Prostate gland (tissue), 2 donors: ENCODE data around the gene NKIRAS1. TPM values are rescaled to one million over a fixed set of nuclear protein-coding genes. Genes with fewer than 3 reads are reported as not detected.

Experiments
- DNase-seq: peaks from one replicate; pipeline ENCODE4 v3.0.0-alpha.2; 2019; ENCODE audit warnings: low spot score
- H3K27ac ChIP-seq, 2 donors: fragments of 200-600 bp; sonication (generic); 2 replicates each; pipeline ENCODE4 v1.5.1; 2017 to 2019
- H3K27me3 ChIP-seq: fragments of 200-600 bp; sonication (generic); replicated peaks from 2 replicates; pipeline ENCODE4 v1.5.1; 2019; ENCODE audit not compliant: insufficient read depth
- H3K36me3 ChIP-seq, 2 donors: fragments of 200-600 bp; sonication (generic); 1 replicate in 1 of 2; 2 replicates in 1 of 2; pipeline versions ENCODE4 v1.5.1 to v1.8.1; 2017 to 2019
- H3K4me1 ChIP-seq: fragments of 200-600 bp; sonication (generic); replicated peaks from 2 replicates; pipeline ENCODE4 v1.5.1; 2019
- H3K4me3 ChIP-seq, 2 donors: fragments of 200-600 bp; sonication (generic); 2 replicates each; pipeline ENCODE4 v1.5.1; 2017 to 2019
- H3K9me3 ChIP-seq: fragments of 200-600 bp; sonication (generic); 2 replicates; pipeline ENCODE4 v1.5.1; 2017
- CTCF ChIP-seq, 4 experiments: fragments of 200-600 bp in 2 of 4; fragments of 450-650 bp in 2 of 4; sonication (generic) in 2 of 4; IDR thresholded peaks; 1 replicate in 3 of 4; 2 replicates in 1 of 4; pipeline ENCODE4 v1.5.1; 2016 to 2019; ENCODE audit warnings: antibody characterized with exemption in 4 of 4, mild to moderate bottlenecking in 2 of 4, moderate library complexity in 2 of 4
- POLR2A ChIP-seq: fragments of 450-650 bp; IDR thresholded peaks from one replicate; pipeline ENCODE4 v1.6.1; 2016; ENCODE audit warnings: antibody characterized with exemption, mild to moderate bottlenecking
- POLR2AphosphoS5 ChIP-seq: sonication (generic); formaldehyde crosslinking; IDR thresholded peaks from one replicate; pipeline ENCODE4 v1.6.1; 2017; ENCODE audit warnings: antibody characterized with exemption
- WGBS: methylation state at CpG from one replicate; pipeline ENCODE4 v1.1.5; 2018; 5-methylcytosine and 5-hydroxymethylcytosine counted together
- intact Hi-C: fragments of 100-400 bp; cut with DNase I; formaldehyde crosslinking; loops from one replicate; pipeline ENCODE4 v1.14.2; 2022
- total RNA-seq, 2 donors: library from RNA; depleted of rRNA; stranded (reverse); fragments of >200 nt; gene quantifications; one replicate each; pipeline ENCODE4 v1.1.0, GENCODE V29; 2016

NKIRAS1 gene
- total RNA-seq, 2 donors from 2014 or later: 9.4 to 19.9 TPM

GRCh38 chr3:23952646-23953045, 35.9 kb upstream of the NKIRAS1 start:
- H3K9me3 ChIP-seq: no peaks in the 10 kb centered on the region
- intact Hi-C loops: no loop called here
- no peaks in the 10 kb centered on the region for H3K36me3 ChIP-seq
- no peaks in the 10 kb centered on the region for H3K4me1 ChIP-seq
- 84% methylated on average over 4 of the region's 4 CpGs for WGBS
- no peaks in the 10 kb centered on the region for H3K27me3 ChIP-seq
- H3K27ac ChIP-seq: no peak overlapping the region
- no peak overlapping the region for H3K4me3 ChIP-seq
- TF ChIP-seq CTCF (IDR thresholded peaks at IDR 0.05): no peak
- no peak for TF ChIP-seq POLR2A
- no peak for TF ChIP-seq POLR2AphosphoS5
- no peak for DNase-seq

- Histone ChIP-seq H3K9me3 (no peaks in the 10 kb centered on the region), H3K4me3 (no peak overlapping the region), H3K4me1 (peaks cover 8% of the 10 kb centered on the region), H3K36me3 (no peaks in the 10 kb centered on the region), H3K27ac (peak overlapping the region; percentile 11 to 16), H3K27me3 (no peaks in the 10 kb centered on the region)
- no peak for DNase-seq
- TF ChIP-seq POLR2AphosphoS5 (no peak), CTCF (IDR thresholded peaks at IDR 0.05) (no peak), POLR2A (no peak)
- intact Hi-C loops: no loop called here
Observed at GRCh38 chr3:23950293-23950692, 33.5 kb upstream of the NKIRAS1 start.

- Histone ChIP-seq H3K9me3 (no peaks in the 10 kb centered on the region), H3K36me3 (no peaks in the 10 kb centered on the region), H3K27me3 (no peaks in the 10 kb centered on the region), H3K4me3 (no peak overlapping the region), H3K4me1 (peaks cover 8% of the 10 kb centered on the region), H3K27ac (peak overlapping the region; percentile 11 to 16)
- intact Hi-C loops: no loop called here
- TF ChIP-seq CTCF (IDR thresholded peaks at IDR 0.05): no peak
- TF ChIP-seq POLR2A: no peak
- no peak for TF ChIP-seq POLR2AphosphoS5
- DNase-seq: no peak
Observed at GRCh38 chr3:23949784-23950183, 33.0 kb upstream of the NKIRAS1 start.

- Histone ChIP-seq H3K27me3 (no peaks in the 10 kb centered on the region), H3K4me3 (no peak overlapping the region), H3K9me3 (no peaks in the 10 kb centered on the region), H3K27ac (no peak overlapping the region), H3K4me1 (peaks cover 8% of the 10 kb centered on the region), H3K36me3 (no peaks in the 10 kb centered on the region)
- DNase-seq: no peak
- 77% methylated on average over 2 of the region's 2 CpGs for WGBS
- no peak for TF ChIP-seq CTCF (IDR thresholded peaks at IDR 0.05)
- TF ChIP-seq POLR2AphosphoS5: no peak
- intact Hi-C loops: no loop called here
Observed at GRCh38 chr3:23948761-23949160, 32.0 kb upstream of the NKIRAS1 start.

- no peaks in the 10 kb centered on the region for H3K36me3 ChIP-seq
- H3K4me3 ChIP-seq: peak overlapping the region; percentile 72 to 82
- DNase-seq: peak; percentile 98
- intact Hi-C loops: no loop called here
- no peaks in the 10 kb centered on the region for H3K27me3 ChIP-seq
- peaks cover 8% of the 10 kb centered on the region for H3K4me1 ChIP-seq
- under 1% methylated on average over 56 of the region's 87 CpGs for WGBS
- no peaks in the 10 kb centered on the region for H3K9me3 ChIP-seq
- peak in 1 of 4 experiments; percentile 37 for TF ChIP-seq CTCF (IDR thresholded peaks at IDR 0.05)
- peak; percentile 73 for TF ChIP-seq POLR2A
- peak; percentile 52 for TF ChIP-seq POLR2AphosphoS5
- peak overlapping the region; percentile 89 to 99 for H3K27ac ChIP-seq
Observed at GRCh38 chr3:23945913-23946687, 29.3 kb upstream of the NKIRAS1 start.
